H1 (cell line): ENCODE data around the gene MTX1. TPM values are rescaled to one million over a fixed set of nuclear protein-coding genes. Genes with fewer than 3 reads are reported as not detected.

Source experiments
- ASH2L ChIP-seq: fragments of 200-600, 300-600 bp; sonication (generic); IDR thresholded peaks from one replicate; pipeline ENCODE4 v1.7.1; 2017; ENCODE audit warnings: low read length
- BCL11A ChIP-seq, 2 experiments: IDR thresholded peaks; one replicate each; pipeline ENCODE4 v1.6.1; 2011; ENCODE audit warnings: low read depth in 2 of 2, low read length in 2 of 2, mild to moderate bottlenecking in 2 of 2
- CHD2 ChIP-seq: IDR thresholded peaks from 2 replicates; pipeline ENCODE4 v1.6.1; 2012; ENCODE audit warnings: low read length, improper control_type of control experiment
- CTBP2 ChIP-seq: IDR thresholded peaks from 2 replicates; pipeline ENCODE4 v1.7.0; 2011; ENCODE audit warnings: borderline replicate concordance, mild to moderate bottlenecking, moderate library complexity, mixed read lengths, low read length; ENCODE audit not compliant: insufficient read depth, insufficient read length
- HDAC2 ChIP-seq, 2 experiments: fragments of 300-600 bp in 1 of 2; sonication (generic) in 1 of 2; IDR thresholded peaks; 2 replicates each; pipeline ENCODE4 v1.6.1; 2011 to 2012; ENCODE audit warnings: low read depth in 2 of 2, low read length in 2 of 2, mild to moderate bottlenecking in 2 of 2, moderate library complexity in 2 of 2, borderline replicate concordance in 1 of 2, inconsistent platforms in 1 of 2
- RAD21 ChIP-seq, 2 experiments: IDR thresholded peaks in 1 of 2; conservative IDR thresholded peaks in 1 of 2; 2 replicates each; pipeline ENCODE4 v1.6.1; 2011; ENCODE audit warnings: low read depth in 2 of 2, low read length in 2 of 2, improper control_type of control experiment in 1 of 2, inconsistent platforms in 1 of 2, mild to moderate bottlenecking in 1 of 2, moderate library complexity in 1 of 2
- SP4 ChIP-seq: IDR thresholded peaks from 2 replicates; pipeline ENCODE4 v1.6.1; 2012; ENCODE audit warnings: low read length, inconsistent platforms
- YY1 ChIP-seq: IDR thresholded peaks from 2 replicates; pipeline ENCODE4 v1.6.1; 2011; ENCODE audit warnings: low read depth, mild to moderate bottlenecking, low read length
- polyA plus RNA-seq, 7 experiments: library from polyadenylated mRNA; depleted of rRNA in 3 of 7; stranded (reverse) in 5 of 7; unstranded in 2 of 7; fragments of >200 nt in 5 of 7; fragments of 200-250 nt in 2 of 7; gene quantifications; 1 replicate in 5 of 7; 2 replicates in 1 of 7; 4 replicates in 1 of 7; pipeline versions ENCODE4 v1.2.1 to v1.2.3, GENCODE V29; 2011 to 2013; ENCODE audit warnings: missing spikeins in 2 of 7, mixed read lengths in 2 of 7
- total RNA-seq: library from RNA; stranded (reverse); fragmentation: NEBNext Ultra II Directional; extraction: Animal tissue kit (Norgen Biotek cat#: 25700); gene quantifications from 2 replicates; pipeline ENCODE4 v1.2.1, GENCODE V29; 2021
- TF ChIP-seq, protein P1 (sequence below): fragments of 300-600 bp; sonication (generic); IDR thresholded peaks from 2 replicates; pipeline ENCODE4 v1.7.1; 2012; ENCODE audit warnings: low read length, moderate library complexity, mild to moderate bottlenecking, inconsistent platforms; ENCODE audit not compliant: insufficient replicate concordance
- TF ChIP-seq, protein P2 (sequence below): IDR thresholded peaks from 2 replicates; pipeline ENCODE4 v1.6.1; 2012; ENCODE audit warnings: inconsistent platforms

MTX1 gene
- total and polyA plus RNA-seq, 2 of the 8 experiments (the other 6 are each of a cell fraction or from before 2014, with no cell fraction given): 47.9 to 131 TPM

DNA sequence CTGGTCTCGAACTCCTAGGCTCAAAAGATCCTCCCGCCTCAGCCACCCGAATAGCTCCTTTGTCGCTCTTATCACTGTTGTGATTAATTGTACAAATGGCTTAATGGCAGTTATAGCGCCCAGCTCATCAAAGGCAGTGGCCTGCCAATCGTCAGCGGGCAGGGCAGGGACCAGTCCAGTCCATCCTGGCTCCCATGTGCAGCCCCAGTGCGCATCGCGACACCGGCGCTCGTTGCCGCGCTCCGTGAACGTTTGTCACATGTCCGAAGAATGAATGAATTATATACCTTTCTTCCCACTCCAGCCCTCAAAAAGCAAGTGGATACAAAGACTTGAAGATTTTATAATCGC lies 18.4 kb downstream of the MTX1 start (continued):
- TF ChIP-seq, protein P1, sequence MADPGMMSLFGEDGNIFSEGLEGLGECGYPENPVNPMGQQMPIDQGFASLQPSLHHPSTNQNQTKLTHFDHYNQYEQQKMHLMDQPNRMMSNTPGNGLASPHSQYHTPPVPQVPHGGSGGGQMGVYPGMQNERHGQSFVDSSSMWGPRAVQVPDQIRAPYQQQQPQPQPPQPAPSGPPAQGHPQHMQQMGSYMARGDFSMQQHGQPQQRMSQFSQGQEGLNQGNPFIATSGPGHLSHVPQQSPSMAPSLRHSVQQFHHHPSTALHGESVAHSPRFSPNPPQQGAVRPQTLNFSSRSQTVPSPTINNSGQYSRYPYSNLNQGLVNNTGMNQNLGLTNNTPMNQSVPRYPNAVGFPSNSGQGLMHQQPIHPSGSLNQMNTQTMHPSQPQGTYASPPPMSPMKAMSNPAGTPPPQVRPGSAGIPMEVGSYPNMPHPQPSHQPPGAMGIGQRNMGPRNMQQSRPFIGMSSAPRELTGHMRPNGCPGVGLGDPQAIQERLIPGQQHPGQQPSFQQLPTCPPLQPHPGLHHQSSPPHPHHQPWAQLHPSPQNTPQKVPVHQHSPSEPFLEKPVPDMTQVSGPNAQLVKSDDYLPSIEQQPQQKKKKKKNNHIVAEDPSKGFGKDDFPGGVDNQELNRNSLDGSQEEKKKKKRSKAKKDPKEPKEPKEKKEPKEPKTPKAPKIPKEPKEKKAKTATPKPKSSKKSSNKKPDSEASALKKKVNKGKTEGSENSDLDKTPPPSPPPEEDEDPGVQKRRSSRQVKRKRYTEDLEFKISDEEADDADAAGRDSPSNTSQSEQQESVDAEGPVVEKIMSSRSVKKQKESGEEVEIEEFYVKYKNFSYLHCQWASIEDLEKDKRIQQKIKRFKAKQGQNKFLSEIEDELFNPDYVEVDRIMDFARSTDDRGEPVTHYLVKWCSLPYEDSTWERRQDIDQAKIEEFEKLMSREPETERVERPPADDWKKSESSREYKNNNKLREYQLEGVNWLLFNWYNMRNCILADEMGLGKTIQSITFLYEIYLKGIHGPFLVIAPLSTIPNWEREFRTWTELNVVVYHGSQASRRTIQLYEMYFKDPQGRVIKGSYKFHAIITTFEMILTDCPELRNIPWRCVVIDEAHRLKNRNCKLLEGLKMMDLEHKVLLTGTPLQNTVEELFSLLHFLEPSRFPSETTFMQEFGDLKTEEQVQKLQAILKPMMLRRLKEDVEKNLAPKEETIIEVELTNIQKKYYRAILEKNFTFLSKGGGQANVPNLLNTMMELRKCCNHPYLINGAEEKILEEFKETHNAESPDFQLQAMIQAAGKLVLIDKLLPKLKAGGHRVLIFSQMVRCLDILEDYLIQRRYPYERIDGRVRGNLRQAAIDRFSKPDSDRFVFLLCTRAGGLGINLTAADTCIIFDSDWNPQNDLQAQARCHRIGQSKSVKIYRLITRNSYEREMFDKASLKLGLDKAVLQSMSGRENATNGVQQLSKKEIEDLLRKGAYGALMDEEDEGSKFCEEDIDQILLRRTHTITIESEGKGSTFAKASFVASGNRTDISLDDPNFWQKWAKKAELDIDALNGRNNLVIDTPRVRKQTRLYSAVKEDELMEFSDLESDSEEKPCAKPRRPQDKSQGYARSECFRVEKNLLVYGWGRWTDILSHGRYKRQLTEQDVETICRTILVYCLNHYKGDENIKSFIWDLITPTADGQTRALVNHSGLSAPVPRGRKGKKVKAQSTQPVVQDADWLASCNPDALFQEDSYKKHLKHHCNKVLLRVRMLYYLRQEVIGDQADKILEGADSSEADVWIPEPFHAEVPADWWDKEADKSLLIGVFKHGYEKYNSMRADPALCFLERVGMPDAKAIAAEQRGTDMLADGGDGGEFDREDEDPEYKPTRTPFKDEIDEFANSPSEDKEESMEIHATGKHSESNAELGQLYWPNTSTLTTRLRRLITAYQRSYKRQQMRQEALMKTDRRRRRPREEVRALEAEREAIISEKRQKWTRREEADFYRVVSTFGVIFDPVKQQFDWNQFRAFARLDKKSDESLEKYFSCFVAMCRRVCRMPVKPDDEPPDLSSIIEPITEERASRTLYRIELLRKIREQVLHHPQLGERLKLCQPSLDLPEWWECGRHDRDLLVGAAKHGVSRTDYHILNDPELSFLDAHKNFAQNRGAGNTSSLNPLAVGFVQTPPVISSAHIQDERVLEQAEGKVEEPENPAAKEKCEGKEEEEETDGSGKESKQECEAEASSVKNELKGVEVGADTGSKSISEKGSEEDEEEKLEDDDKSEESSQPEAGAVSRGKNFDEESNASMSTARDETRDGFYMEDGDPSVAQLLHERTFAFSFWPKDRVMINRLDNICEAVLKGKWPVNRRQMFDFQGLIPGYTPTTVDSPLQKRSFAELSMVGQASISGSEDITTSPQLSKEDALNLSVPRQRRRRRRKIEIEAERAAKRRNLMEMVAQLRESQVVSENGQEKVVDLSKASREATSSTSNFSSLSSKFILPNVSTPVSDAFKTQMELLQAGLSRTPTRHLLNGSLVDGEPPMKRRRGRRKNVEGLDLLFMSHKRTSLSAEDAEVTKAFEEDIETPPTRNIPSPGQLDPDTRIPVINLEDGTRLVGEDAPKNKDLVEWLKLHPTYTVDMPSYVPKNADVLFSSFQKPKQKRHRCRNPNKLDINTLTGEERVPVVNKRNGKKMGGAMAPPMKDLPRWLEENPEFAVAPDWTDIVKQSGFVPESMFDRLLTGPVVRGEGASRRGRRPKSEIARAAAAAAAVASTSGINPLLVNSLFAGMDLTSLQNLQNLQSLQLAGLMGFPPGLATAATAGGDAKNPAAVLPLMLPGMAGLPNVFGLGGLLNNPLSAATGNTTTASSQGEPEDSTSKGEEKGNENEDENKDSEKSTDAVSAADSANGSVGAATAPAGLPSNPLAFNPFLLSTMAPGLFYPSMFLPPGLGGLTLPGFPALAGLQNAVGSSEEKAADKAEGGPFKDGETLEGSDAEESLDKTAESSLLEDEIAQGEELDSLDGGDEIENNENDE: peak; percentile 44
- TF ChIP-seq, protein P2, sequence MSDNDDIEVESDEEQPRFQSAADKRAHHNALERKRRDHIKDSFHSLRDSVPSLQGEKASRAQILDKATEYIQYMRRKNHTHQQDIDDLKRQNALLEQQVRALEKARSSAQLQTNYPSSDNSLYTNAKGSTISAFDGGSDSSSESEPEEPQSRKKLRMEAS: peak; percentile 85
- peak; percentile 62 for TF ChIP-seq CTBP2
- no peak for TF ChIP-seq RAD21 (IDR thresholded peaks at IDR 0.05 in 1 of 2, conservative IDR thresholded peaks at IDR 0.05 in 1 of 2; ENCODE audit: low read depth in 2 of 2, low read length in 2 of 2)
- TF ChIP-seq CHD2: 0 out of 2 replicates have a peak, but pooled peaks have one; percentile 67
- no peak for TF ChIP-seq BCL11A (IDR thresholded peaks at IDR 0.05; ENCODE audit: low read depth in 2 of 2, low read length in 2 of 2)
- TF ChIP-seq ASH2L: peak; percentile 19
- 0 out of 2 replicates have a peak, but pooled peaks have one; percentile 3 for TF ChIP-seq SP4
- peak in 1 of 2 experiments; percentile 85; a peak in 1 of 4 replicates for TF ChIP-seq HDAC2 (IDR thresholded peaks at IDR 0.05; ENCODE audit: borderline replicate concordance in 1 of 2, low read depth in 2 of 2, low read length in 2 of 2)
- no peak for TF ChIP-seq YY1
